Activated T-cell treated with anti-CD3 and anti-CD28 coated beads for 48 hours (primary cell): ENCODE data around the gene HECTD3.
"Not testable (repeated sequence)": the region's sequence is repeated elsewhere in the genome, so short reads cannot be mapped to it uniquely, and the experiment has no call there.

ENCODE experiments used
- DNase-seq: peaks from one replicate; pipeline ENCODE4 v3.0.0-alpha.2; 2020; ENCODE audit warnings: low read depth

Gene HECTD3

GRCh38 chr1:44988531-44989156, 22.5 kb downstream of the HECTD3 start:
- no peak for DNase-seq

- no peak for DNase-seq
Observed at GRCh38 chr1:44985747-44986359, 25.3 kb downstream of the HECTD3 start.

DNA sequence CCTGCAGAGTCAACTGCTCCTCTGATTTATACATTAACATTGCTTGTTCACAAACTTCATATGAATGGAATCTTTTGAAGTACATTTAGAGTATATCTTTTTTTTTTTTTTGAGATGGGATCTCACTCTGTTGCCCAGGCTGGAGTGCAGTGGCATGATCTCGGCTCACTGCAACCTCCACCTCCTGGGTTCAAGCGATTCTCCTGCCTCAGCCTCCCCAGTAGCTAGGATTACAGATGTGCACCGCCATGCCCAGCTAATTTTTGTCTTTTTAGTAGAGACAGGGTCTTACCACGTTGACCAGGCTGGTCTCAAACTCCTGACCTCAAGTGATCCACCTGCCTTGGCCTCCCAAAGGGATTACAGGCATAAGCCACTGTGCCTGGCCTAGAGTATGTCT, 33.8 kb downstream of the HECTD3 start:
- DNase-seq: not testable (repeated sequence)

GRCh38 chr1:44976252-44976651, 34.9 kb downstream of the HECTD3 start:
- no peak for DNase-seq

GRCh38 chr1:44973645-44974044, 37.5 kb downstream of the HECTD3 start:
- no peak for DNase-seq

DNA sequence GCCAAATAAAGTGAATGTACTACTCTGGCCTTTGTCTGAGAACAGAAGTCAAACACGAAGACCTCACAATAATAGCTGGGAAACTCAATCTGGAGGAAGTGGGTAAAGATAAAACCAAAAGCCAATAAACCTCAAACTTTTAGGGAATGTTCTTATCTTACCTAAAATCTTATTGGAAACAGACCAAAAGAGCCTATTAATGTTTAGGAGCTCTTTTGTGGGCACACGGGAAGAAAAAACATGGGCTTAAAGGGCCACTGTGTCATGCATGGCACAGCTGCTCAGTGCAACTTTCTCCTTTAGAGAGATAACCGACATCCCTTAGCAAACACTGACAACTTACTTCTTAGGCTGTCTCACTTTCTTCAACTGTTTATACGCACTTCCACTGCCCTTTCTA, 40.8 kb downstream of the HECTD3 start:
- no peak for DNase-seq

GRCh38 chr1:44964396-44964795, 46.7 kb downstream of the HECTD3 start:
- no peak for DNase-seq

- no peak for DNase-seq
Observed at GRCh38 chr1:44962729-44963128, 48.4 kb downstream of the HECTD3 start.

GRCh38 chr1:44962022-44962421, 49.1 kb downstream of the HECTD3 start:
- DNase-seq: not testable (repeated sequence)

- not testable (repeated sequence) for DNase-seq
Observed at GRCh38 chr1:44957566-44957965, 53.6 kb downstream of the HECTD3 start.

DNA sequence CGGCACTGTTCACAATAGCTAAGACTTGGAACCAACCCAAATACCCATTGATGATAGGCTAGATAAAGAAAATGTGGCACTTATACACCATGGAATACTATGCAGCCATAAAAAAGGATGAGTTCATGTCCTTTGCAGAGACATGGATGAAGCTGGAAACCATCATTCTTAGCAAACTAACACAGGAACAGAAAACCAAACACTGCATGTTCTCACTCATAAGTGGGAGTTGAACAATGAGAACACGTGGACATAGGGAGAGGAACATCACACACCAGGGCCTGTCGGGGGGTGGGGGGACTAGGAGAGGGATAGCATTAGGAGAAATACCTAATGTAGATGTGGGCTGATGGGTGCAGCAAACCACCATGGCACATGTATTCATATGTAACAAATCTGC, 55.0 kb downstream of the HECTD3 start:
- not testable (repeated sequence) for DNase-seq
